ENCODE measurements around the gene BLOC1S6.

BLOC1S6 gene, protein sequence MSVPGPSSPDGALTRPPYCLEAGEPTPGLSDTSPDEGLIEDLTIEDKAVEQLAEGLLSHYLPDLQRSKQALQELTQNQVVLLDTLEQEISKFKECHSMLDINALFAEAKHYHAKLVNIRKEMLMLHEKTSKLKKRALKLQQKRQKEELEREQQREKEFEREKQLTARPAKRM

DNA sequence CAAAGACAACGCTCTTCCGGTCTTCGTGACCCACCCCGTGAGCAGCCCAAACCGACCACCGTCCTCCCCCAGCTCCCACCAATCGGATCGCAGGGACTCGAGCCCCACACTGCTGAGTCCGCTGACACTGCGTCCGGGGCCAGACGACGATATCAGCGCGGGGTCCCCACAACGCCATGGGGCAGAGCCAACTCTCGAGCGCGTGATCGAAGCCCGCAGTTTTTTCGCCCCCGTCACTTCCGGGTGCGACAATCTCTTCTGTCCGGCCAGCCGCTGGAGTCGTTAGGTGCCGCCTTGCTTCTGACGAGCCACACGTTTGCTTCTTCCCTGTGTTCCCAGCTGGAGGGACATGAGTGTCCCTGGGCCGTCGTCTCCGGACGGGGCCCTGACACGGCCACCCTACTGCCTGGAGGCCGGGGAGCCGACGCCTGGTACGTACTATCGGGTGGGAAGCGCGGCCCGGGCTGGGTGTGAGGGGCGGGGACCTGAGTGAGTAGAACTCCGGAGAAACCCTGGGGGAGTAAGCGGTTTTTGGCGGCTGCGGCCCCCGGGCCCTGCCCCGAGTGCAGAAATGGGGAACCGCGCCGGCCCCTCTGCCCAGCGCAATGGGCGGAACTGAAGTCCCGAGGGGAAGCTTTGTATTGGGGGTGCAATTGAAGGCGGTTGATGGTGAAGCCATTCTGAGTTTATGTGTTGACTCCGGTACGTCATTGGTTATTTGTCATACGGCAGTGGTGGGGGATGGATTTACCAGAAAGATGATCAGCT, at the start of gene BLOC1S6:
Gene BLOC1S6 (plus strand): TSS at position 285 of the 768 bp plus-strand sequence. CDS start 65 bp downstream, at position 350.
- Mint-ChIP-seq H3K27ac (ENCODE audit: low read depth) (peak within 1 kb of the TSS; percentile 99), H3K36me3 (ENCODE audit: insufficient read depth) (peaks cover 14% of the 10 kb centered on the region), H3K9me3 (no peaks in the 10 kb centered on the region), H3K27me3 (no peaks in the 10 kb centered on the region), H3K4me1 (peaks cover 27% of the 10 kb centered on the region), H3K4me3 (peak within 1 kb of the TSS; percentile 98)
- peak; percentile 88 to 89 for DNase-seq (ENCODE audit: low spot score in 2 of 2)
- ATAC-seq (replicated peaks; ENCODE audit: extremely low read depth, poor library complexity, severe bottlenecking), result peak; percentile 85

DNA sequence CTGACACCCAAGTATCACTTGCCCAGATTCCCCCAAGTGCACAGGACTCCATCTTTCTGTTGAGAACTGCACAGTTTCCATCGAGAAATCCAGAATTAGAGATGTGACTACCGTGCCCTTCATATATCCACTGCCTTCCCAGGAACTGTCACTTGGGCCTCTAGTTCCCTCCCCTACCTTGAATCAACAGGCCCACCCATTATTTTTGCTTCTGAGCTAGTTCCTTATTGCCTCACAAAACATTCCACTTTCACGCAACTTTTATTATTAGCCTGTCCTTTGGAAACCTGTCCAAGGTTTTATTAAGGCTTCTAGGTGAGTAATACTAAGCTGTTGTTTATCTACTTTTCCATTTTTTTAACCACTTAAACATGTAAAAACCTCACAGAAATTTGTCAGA, 47.5 kb upstream of the BLOC1S6 start:
- no peaks in the 10 kb centered on the region for H3K27me3 Mint-ChIP-seq
- H3K4me1 Mint-ChIP-seq, result no peaks in the 10 kb centered on the region
- no peak overlapping the region for H3K27ac Mint-ChIP-seq (ENCODE audit: low read depth)
- H3K4me3 Mint-ChIP-seq, result no peak overlapping the region
- H3K36me3 Mint-ChIP-seq (ENCODE audit: insufficient read depth), result no peaks in the 10 kb centered on the region
- no peak for DNase-seq (ENCODE audit: low spot score in 2 of 2)
- no peak for ATAC-seq (replicated peaks; ENCODE audit: extremely low read depth, poor library complexity, severe bottlenecking)
- no peaks in the 10 kb centered on the region for H3K9me3 Mint-ChIP-seq

DNA sequence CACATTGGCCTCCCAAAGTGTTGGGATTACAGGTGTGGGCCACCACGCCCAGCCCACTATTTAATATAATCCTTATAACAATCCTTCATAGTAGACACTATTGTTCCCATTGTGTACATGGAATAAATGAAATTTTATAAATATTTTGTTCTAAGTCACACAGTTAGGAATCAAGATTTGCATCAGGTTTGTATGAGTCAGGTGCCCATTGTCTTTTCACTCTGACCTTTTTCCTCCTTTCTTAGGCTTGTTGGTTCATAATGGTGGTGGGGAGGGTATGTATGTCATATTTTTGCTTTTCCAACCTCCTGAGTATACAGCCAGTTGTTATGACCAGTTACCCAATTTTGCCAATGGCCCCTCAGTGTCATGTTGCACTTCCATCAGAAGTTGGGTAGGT, 46.6 kb upstream of the BLOC1S6 start:
- no peaks in the 10 kb centered on the region for H3K9me3 Mint-ChIP-seq
- H3K4me1 Mint-ChIP-seq, result no peaks in the 10 kb centered on the region
- no peak for ATAC-seq (replicated peaks; ENCODE audit: extremely low read depth, poor library complexity, severe bottlenecking)
- H3K36me3 Mint-ChIP-seq (ENCODE audit: insufficient read depth), result no peaks in the 10 kb centered on the region
- no peak for DNase-seq (ENCODE audit: low spot score in 2 of 2)
- no peak overlapping the region for H3K4me3 Mint-ChIP-seq
- H3K27ac Mint-ChIP-seq (ENCODE audit: low read depth), result no peak overlapping the region
- H3K27me3 Mint-ChIP-seq, result peaks cover 2% of the 10 kb centered on the region

DNA sequence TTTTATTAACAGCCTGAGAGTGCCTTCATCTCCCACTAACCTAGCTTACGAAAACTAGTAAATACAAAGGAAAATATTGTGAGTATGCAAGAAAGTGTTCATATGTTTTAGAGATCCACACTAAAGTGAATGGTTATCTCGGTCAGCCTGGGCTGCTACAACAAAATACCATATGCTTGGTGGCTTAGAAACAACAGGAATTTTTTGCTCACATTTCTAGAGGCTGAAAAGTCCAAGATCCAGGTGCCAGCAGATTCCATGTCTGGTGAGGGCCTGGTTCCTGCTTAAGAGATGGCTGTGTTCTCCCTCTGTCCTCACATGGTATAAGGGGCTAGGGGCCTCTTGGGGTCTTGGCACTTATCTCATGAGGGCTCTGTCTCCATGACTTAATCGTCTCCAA, 44.1 kb upstream of the BLOC1S6 start:
- DNase-seq (ENCODE audit: low spot score in 2 of 2), result no peak
- ATAC-seq (replicated peaks; ENCODE audit: extremely low read depth, poor library complexity, severe bottlenecking), result no peak
- H3K36me3 Mint-ChIP-seq (ENCODE audit: insufficient read depth), result no peaks in the 10 kb centered on the region
- no peaks in the 10 kb centered on the region for H3K4me1 Mint-ChIP-seq
- no peak overlapping the region for H3K27ac Mint-ChIP-seq (ENCODE audit: low read depth)
- no peaks in the 10 kb centered on the region for H3K9me3 Mint-ChIP-seq
- H3K4me3 Mint-ChIP-seq, result no peak overlapping the region
- peaks cover 25% of the 10 kb centered on the region for H3K27me3 Mint-ChIP-seq

DNA sequence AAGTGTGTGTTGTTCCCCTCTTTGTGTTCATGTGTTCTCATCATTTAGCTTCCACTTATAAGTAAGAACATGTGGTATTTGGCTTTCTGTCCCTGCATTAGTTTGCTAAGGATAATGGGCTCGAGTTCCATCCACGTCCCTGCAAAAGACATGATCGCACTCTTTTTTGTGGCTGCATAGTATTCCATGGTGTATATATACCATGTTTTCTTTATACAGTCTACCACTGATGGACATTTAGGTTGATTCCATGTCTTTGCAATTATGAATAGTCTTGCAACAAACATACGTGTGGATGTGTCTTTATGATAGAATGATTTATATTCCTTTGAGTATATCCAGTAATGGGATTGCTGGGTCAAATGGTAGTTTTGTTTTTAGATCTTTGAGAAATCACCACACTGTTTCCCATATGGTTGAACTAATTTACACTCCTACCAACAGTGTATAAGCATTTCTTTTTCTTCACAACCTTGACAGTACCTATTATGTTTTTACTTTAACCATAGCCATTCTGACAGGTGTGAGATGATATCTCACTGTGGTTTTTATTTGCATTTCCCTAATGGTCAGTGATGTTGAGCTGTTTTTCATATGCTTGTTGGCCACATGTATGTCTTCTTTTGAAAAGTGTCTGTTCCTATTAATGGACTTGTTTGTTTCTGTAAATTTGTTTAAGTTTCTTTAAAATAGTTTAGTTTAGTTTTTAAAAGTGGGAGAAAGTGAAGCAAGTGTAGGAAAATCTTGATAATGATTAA, 42.7 kb upstream of the BLOC1S6 start:
- DNase-seq (ENCODE audit: low spot score in 2 of 2), result no peak
- H3K27ac Mint-ChIP-seq (ENCODE audit: low read depth), result no peak overlapping the region
- no peak for ATAC-seq (replicated peaks; ENCODE audit: extremely low read depth, poor library complexity, severe bottlenecking)
- H3K27me3 Mint-ChIP-seq, result peaks cover 39% of the 10 kb centered on the region
- no peak overlapping the region for H3K4me3 Mint-ChIP-seq
- no peaks in the 10 kb centered on the region for H3K36me3 Mint-ChIP-seq (ENCODE audit: insufficient read depth)
- H3K4me1 Mint-ChIP-seq, result no peaks in the 10 kb centered on the region
- no peaks in the 10 kb centered on the region for H3K9me3 Mint-ChIP-seq

DNA sequence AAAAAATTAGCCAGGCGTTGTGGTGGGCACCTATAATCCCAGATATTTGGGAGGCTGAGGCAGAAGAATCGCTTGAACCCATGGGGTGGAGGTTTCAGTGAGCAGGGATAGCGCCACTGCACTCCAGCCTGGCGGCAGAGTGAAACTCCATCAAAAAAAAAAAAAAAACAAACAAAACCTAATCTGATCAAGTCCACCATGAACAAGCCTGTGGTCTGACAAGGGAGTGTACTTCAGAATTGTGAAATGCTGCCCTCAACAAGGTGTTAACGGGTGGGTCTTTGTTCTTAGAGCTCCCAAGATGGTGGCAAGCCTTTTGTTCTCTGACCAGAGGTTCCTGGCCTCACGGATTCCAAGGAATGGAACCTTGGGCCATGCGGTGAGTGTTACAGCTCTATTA, 40.4 kb upstream of the BLOC1S6 start:
- H3K27me3 Mint-ChIP-seq, result peaks cover 52% of the 10 kb centered on the region
- ATAC-seq (replicated peaks; ENCODE audit: extremely low read depth, poor library complexity, severe bottlenecking) (no peak), DNase-seq (ENCODE audit: low spot score in 2 of 2) (no peak)
- no peak overlapping the region for H3K27ac Mint-ChIP-seq (ENCODE audit: low read depth)
- H3K9me3 Mint-ChIP-seq, result no peaks in the 10 kb centered on the region
- H3K4me1 Mint-ChIP-seq, result no peaks in the 10 kb centered on the region
- H3K4me3 Mint-ChIP-seq, result no peak overlapping the region
- no peaks in the 10 kb centered on the region for H3K36me3 Mint-ChIP-seq (ENCODE audit: insufficient read depth)

DNA sequence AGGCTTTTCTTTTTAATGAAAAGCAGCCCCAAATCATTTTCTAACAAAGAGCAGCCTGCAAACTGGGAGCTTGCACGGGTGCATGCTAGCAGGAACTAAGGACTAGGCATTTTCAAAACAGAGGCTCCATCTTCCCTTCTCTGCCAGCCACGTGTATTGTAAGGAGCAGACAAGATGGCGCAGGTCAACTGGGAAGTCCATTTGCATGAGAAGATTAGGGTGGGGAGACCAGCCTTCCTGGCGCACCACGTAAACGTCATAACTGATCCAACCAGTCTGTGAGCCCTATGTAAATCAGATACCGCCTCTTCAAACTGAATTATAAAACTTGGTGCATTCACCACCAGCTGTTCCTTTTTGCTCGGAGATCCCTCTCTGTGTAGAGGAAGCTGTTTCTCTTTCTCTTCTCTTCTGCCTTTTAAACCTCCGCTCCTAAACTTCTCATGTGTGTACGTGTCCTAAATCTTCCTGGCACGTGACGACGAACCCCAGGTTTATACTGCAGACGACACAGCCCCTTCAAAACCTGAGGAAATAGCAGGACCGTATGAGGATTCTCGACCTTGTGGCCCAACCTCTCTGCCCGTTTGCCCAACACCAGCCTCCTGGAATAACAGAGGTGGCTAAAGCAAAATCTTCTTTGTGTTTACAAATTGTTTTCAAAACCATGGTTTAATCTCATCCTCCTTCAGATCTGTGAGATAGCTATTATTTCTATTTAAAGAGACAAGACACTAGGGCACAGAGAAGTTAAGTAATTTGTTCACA, 38.2 kb upstream of the BLOC1S6 start:
- Mint-ChIP-seq H3K36me3 (ENCODE audit: insufficient read depth) (no peaks in the 10 kb centered on the region), H3K27ac (ENCODE audit: low read depth) (no peak overlapping the region), H3K4me1 (no peaks in the 10 kb centered on the region), H3K27me3 (peaks cover 70% of the 10 kb centered on the region), H3K4me3 (no peak overlapping the region), H3K9me3 (no peaks in the 10 kb centered on the region)
- no peak for DNase-seq (ENCODE audit: low spot score in 2 of 2)
- ATAC-seq (replicated peaks; ENCODE audit: extremely low read depth, poor library complexity, severe bottlenecking), result no peak

DNA sequence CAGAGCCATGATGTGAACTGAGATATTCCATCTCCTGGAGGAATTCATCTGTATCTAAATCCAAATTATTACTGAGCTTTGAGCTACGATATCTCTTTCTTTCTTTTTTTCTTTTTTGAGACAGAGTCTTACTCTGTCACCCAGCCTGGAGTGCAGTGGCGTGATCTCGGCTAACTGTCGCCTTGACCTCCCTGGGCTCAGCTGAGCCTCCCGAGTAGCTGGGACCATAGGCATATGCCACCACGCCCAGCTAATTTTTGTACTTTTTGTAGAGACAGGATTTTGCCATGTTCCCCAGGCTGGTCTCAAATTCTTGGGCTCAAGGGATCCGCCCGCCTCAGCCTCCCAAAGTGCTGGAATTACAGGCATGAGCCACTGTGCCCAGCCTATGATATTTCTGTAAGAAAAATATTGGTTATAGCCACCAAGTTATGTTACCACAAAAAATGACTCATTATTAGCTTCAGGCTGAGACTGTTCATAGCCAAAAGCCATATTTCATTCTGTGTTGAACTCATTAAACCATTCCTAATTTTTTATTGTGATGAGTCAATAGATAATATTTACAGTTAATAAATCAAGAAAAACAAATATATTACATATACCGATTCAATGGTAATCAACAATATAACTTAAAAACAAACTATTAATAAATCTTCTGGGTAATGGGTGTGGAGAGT, 37.5 kb upstream of the BLOC1S6 start:
- Mint-ChIP-seq H3K4me3 (no peak overlapping the region), H3K4me1 (no peaks in the 10 kb centered on the region), H3K27ac (ENCODE audit: low read depth) (no peak overlapping the region), H3K9me3 (no peaks in the 10 kb centered on the region), H3K36me3 (ENCODE audit: insufficient read depth) (no peaks in the 10 kb centered on the region), H3K27me3 (peaks cover 76% of the 10 kb centered on the region)
- DNase-seq (ENCODE audit: low spot score in 2 of 2) (no peak), ATAC-seq (replicated peaks; ENCODE audit: extremely low read depth, poor library complexity, severe bottlenecking) (no peak)

DNA sequence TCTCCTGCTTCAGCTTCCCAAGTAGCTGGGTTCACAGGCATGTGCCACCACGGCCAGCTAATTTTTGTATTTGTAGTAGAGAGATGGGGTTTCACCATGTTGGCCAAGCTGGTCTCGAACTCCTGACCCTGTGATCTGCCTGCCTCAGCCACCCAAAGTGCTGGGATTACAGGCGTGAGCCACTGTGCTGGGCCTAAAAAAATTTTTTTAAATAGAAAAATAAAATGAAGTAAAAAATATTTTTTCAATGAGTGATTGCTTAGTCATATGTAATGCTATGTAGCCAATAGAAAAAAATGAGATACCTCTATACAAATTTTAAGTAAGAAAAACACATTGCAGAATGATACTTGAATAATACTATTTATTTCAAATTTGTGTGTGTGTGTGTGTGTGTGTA, 36.7 kb upstream of the BLOC1S6 start:
- no peak for ATAC-seq (replicated peaks; ENCODE audit: extremely low read depth, poor library complexity, severe bottlenecking)
- Mint-ChIP-seq H3K9me3 (no peaks in the 10 kb centered on the region), H3K4me1 (no peaks in the 10 kb centered on the region), H3K27ac (ENCODE audit: low read depth) (no peak overlapping the region), H3K27me3 (peaks cover 83% of the 10 kb centered on the region), H3K4me3 (no peak overlapping the region), H3K36me3 (ENCODE audit: insufficient read depth) (no peaks in the 10 kb centered on the region)
- no peak for DNase-seq (ENCODE audit: low spot score in 2 of 2)

DNA sequence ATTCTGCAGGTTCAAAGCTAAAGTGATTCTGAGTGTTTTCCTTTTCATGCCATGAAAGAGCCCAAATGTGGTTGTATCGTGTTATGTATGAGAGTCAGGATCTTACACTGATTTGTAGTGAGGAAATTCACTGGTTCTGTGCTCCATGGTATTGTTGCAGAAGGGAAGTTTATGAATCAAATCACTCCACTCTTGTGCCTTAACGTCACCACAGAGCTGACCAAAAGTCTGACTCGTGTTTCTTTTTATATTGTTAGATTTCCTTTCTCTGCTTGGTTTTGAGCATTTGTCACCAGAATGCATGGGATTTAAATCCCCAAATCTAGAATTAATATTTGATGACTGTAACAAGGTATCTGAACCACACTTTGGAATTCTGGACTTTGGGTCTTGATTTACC, 35.5 kb upstream of the BLOC1S6 start:
- Mint-ChIP-seq H3K27ac (ENCODE audit: low read depth) (no peak overlapping the region), H3K4me3 (no peak overlapping the region), H3K9me3 (no peaks in the 10 kb centered on the region), H3K36me3 (ENCODE audit: insufficient read depth) (no peaks in the 10 kb centered on the region), H3K4me1 (no peaks in the 10 kb centered on the region), H3K27me3 (peaks cover 83% of the 10 kb centered on the region)
- DNase-seq (ENCODE audit: low spot score in 2 of 2), result no peak
- no peak for ATAC-seq (replicated peaks; ENCODE audit: extremely low read depth, poor library complexity, severe bottlenecking)

DNA sequence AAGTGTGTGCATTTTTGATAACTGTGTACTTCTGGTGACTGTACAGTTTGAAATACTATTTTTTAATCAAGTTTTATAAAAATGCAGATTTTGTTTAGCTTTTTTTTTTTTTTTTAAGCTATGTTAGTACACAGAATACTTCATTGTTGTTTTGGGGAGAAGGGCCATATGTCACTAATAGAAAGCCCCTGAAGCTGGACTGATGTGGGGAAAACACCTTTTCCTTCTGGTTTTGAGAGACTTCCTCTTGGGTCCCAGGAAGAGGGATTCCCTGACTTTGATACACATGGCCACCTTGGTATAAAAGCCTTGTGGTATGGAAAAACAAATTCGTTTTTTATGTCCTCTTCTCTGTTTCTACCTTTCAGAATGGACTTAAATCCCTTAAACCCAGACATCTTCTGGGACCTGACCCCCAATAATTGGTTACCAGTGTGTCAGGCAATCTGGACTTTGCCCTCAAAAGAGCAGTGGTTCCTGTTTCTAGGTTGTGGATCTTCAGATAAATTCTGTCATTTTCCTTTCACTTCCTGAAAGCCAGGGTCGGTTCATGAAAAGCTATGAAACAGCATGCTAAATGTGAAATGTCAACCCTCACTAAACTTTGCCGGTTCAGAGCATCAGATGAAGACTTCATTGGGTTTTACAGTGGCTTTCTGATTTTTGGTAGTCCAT, 31.1 kb upstream of the BLOC1S6 start:
- DNase-seq (ENCODE audit: low spot score in 2 of 2) (no peak), ATAC-seq (replicated peaks; ENCODE audit: extremely low read depth, poor library complexity, severe bottlenecking) (no peak)
- peaks cover 73% of the 10 kb centered on the region for H3K27me3 Mint-ChIP-seq
- H3K36me3 Mint-ChIP-seq (ENCODE audit: insufficient read depth), result no peaks in the 10 kb centered on the region
- no peaks in the 10 kb centered on the region for H3K4me1 Mint-ChIP-seq
- no peak overlapping the region for H3K27ac Mint-ChIP-seq (ENCODE audit: low read depth)
- H3K4me3 Mint-ChIP-seq, result no peak overlapping the region
- no peaks in the 10 kb centered on the region for H3K9me3 Mint-ChIP-seq

DNA sequence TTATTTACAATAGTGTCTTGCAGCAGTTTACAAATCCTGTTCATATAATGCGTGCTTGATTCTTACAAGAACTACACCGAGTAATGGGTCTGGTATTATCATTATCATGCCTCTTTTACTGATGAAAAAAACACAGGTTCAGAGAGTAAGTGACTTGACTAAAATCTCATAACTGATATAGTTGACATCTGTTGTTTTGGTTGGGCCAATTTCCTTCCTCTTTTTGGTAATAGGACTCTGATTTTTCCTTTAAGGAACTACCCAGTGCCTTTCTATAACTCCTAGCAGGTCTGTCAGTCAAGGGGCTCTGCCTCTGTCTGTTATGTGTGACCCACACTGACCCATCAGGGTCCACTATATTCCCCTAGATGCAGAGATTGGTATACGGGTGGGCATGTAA, 14.6 kb upstream of the BLOC1S6 start:
- Mint-ChIP-seq H3K36me3 (ENCODE audit: insufficient read depth) (no peaks in the 10 kb centered on the region), H3K27ac (ENCODE audit: low read depth) (no peak overlapping the region), H3K4me1 (no peaks in the 10 kb centered on the region), H3K4me3 (no peak overlapping the region), H3K9me3 (no peaks in the 10 kb centered on the region), H3K27me3 (peaks cover 21% of the 10 kb centered on the region)
- no peak for ATAC-seq (replicated peaks; ENCODE audit: extremely low read depth, poor library complexity, severe bottlenecking)
- no peak for DNase-seq (ENCODE audit: low spot score in 2 of 2)
